HEK293T (cell line): ENCODE results near the gene WNT5A.

ENCODE experiments used
- CTCF ChIA-PET: fragments of 350-600 bp; formaldehyde crosslinking; extraction: SDS; loops from one replicate; lab custom pipeline; 2021; ENCODE audit warnings: antibody characterized with exemption, inconsistent platforms; lab: Yijun Ruan, JAX
- POLR2A ChIA-PET: fragments of 350-600 bp; formaldehyde crosslinking; extraction: SDS; loops from one replicate; lab custom pipeline; 2020; ENCODE audit warnings: antibody characterized with exemption, inconsistent platforms; lab: Yijun Ruan, JAX
- DNase-seq: peaks from one replicate; pipeline ENCODE4 v3.0.0; 2012; ENCODE audit warnings: mixed read lengths; ENCODE audit errors: extremely low spot score
- ARNT ChIP-seq: fragments of 450-650 bp; IDR thresholded peaks from 2 replicates; pipeline ENCODE4 v1.6.1; 2017; ENCODE audit warnings: mild to moderate bottlenecking
- BHLHE40 ChIP-seq: fragments of 450-650 bp; IDR thresholded peaks from 2 replicates; pipeline ENCODE4 v1.6.1; 2016; ENCODE audit warnings: mild to moderate bottlenecking, moderate library complexity, borderline replicate concordance
- CTBP1 ChIP-seq: fragments of 450-650 bp; IDR thresholded peaks from 2 replicates; pipeline ENCODE4 v1.6.1; 2016; ENCODE audit warnings: borderline replicate concordance
- FOXM1 ChIP-seq: fragments of 450-650 bp; IDR thresholded peaks from 2 replicates; pipeline ENCODE4 v1.6.1; 2017; ENCODE audit warnings: mild to moderate bottlenecking, borderline replicate concordance
- L3MBTL2 ChIP-seq: fragments of 450-650 bp; conservative IDR thresholded peaks from 2 replicates; pipeline ENCODE4 v1.6.1; 2016; ENCODE audit warnings: mild to moderate bottlenecking
- LEF1 ChIP-seq: fragments of 450-650 bp; IDR thresholded peaks from 2 replicates; pipeline ENCODE4 v1.6.1; 2017; ENCODE audit warnings: mild to moderate bottlenecking, borderline replicate concordance
- SUZ12 ChIP-seq: fragments of 450-650 bp; IDR thresholded peaks from 2 replicates; pipeline ENCODE4 v1.6.1; 2016; ENCODE audit warnings: mild to moderate bottlenecking
- TARDBP ChIP-seq: fragments of 450-650 bp; IDR thresholded peaks from 2 replicates; pipeline ENCODE4 v1.6.1; 2016
- ZNF384 ChIP-seq: fragments of 450-650 bp; IDR thresholded peaks from 2 replicates; pipeline ENCODE4 v1.6.1; 2016

The WNT5A gene

DNA sequence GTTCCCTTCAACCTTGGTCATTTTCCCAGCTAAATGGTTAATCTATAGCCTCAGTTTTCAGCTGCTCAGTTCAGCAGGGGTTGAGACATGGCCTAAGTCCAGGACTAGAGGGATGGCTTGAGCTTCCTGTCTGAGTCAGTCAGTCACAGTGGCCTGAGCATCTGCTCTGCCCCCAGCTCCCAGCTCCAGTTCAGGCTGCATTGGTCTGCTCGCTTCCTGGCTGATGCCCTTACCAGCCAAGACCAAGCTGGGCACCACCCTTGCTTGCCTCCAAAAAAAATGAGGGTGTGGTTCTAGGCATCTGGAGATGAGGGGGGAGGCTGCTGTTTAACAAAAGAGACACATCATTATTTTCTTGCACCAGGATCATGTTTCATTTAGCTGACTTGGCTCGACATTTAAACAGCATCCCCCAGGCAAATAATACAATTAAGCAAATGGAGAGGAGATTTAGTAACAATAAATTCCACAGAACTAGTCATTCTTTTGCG is 70.7 kb downstream of the WNT5A start:
- POLR2A ChIA-PET, result no interaction called here
- CTCF ChIA-PET, result interaction anchor here (0.5 to 0.6 kb wide), 3 partner anchors 11 to 887 kb away, joined by 3 to 5 read pairs (median 4); no protein-coding TSS in a partner anchor
- no peak for TF ChIP-seq FOXM1
- no peak for TF ChIP-seq SUZ12
- TF ChIP-seq ARNT, result no peak
- TF ChIP-seq TARDBP, result no peak
- TF ChIP-seq L3MBTL2, result no peak
- no peak for TF ChIP-seq CTBP1
- no peak for TF ChIP-seq ZNF384
- no peak for TF ChIP-seq LEF1
- no peak for TF ChIP-seq BHLHE40
- no peak for DNase-seq
